A673 (cell line): ENCODE measurements around the gene RAB3C. TPM values are rescaled to one million over a fixed set of nuclear protein-coding genes. Genes with fewer than 3 reads are reported as not detected.

ENCODE experiments used
- BruUV-seq: library from RNA; stranded (reverse); fragments of 400-500 nt; replicated peaks from 2 replicates; lab custom pipeline; 2021; lab: Mats Ljungman, UMichigan
- CTCF ChIA-PET: fragments of 300-600 bp; sonication (Branson Sonifier 250); formaldehyde crosslinking; loops from one replicate; lab custom pipeline; 2022; ENCODE audit warnings: antibody characterized with exemption; lab: Charles Lee
- POLR2A ChIA-PET: fragments of 300-600 bp; sonication (Branson Sonifier 250); formaldehyde crosslinking; loops from one replicate; lab custom pipeline; 2022; ENCODE audit warnings: antibody characterized with exemption; ENCODE audit not compliant: low non-redundant PET; lab: Charles Lee
- DNase-seq: peaks from one replicate; pipeline ENCODE4 v3.0.0-alpha.2; 2015; ENCODE audit warnings: low spot score
- H3K27ac ChIP-seq: fragments of 200-600 bp; sonication (generic); 2 replicates; pipeline ENCODE4 v1.5.1; 2016; ENCODE audit warnings: mixed run types, low read depth, mild to moderate bottlenecking, mixed read lengths, antibody characterized with exemption, low read length; ENCODE audit not compliant: poor library complexity, severe bottlenecking
- H3K27me3 ChIP-seq: fragments of 200-600 bp; sonication (generic); replicated peaks from 2 replicates; pipeline ENCODE4 v1.6.1; 2017; ENCODE audit warnings: mixed run types, low read depth, mild to moderate bottlenecking, mixed read lengths, antibody characterized with exemption, low read length; ENCODE audit not compliant: insufficient read depth, poor library complexity
- H3K36me3 ChIP-seq: fragments of 200-600 bp; sonication (generic); 2 replicates; pipeline ENCODE4 v1.6.1; 2016; ENCODE audit warnings: mixed run types, mild to moderate bottlenecking, mixed read lengths, antibody characterized with exemption, low read length; ENCODE audit not compliant: insufficient read depth, poor library complexity, severe bottlenecking
- H3K4me1 ChIP-seq: fragments of 200-600 bp; sonication (generic); 2 replicates; pipeline ENCODE4 v1.6.1; 2017; ENCODE audit warnings: mixed run types, mild to moderate bottlenecking, mixed read lengths, antibody characterized with exemption, low read length; ENCODE audit not compliant: insufficient read depth, poor library complexity, severe bottlenecking
- H3K4me3 ChIP-seq: fragments of 200-600 bp; sonication (generic); 2 replicates; pipeline ENCODE4 v1.5.1; 2016; ENCODE audit warnings: low read depth, mixed run types, mild to moderate bottlenecking, mixed read lengths, low read length; ENCODE audit not compliant: poor library complexity, severe bottlenecking
- H3K9me3 ChIP-seq: fragments of 200-600 bp; sonication (generic); 2 replicates; pipeline ENCODE4 v1.6.1; 2016; ENCODE audit warnings: mixed run types, low read depth, mild to moderate bottlenecking, mixed read lengths, antibody characterized with exemption, low read length; ENCODE audit not compliant: poor library complexity, severe bottlenecking
- CTCF ChIP-seq: fragments of 300-800, 200-600 bp; sonication (generic); conservative IDR thresholded peaks from 2 replicates; pipeline ENCODE4 v1.5.1; 2017; ENCODE audit warnings: low read depth, mild to moderate bottlenecking, antibody characterized with exemption, low read length, moderate library complexity, mixed read lengths
- EZH2 ChIP-seq: fragments of 200-600 bp; sonication (generic); IDR thresholded peaks from 2 replicates; pipeline ENCODE4 v1.6.1; 2017; ENCODE audit warnings: borderline replicate concordance, low read depth, mild to moderate bottlenecking, mixed read lengths, antibody characterized with exemption, low read length; ENCODE audit not compliant: poor library complexity, severe bottlenecking
- intact Hi-C: fragments of 100-400 bp; cut with micrococcal nuclease; formaldehyde crosslinking; loops from one replicate; pipeline ENCODE4 v1.10.0; 2022; ENCODE audit not compliant: unreplicated experiment
- total RNA-seq: library from RNA; stranded (reverse); gene quantifications from 2 replicates; pipeline ENCODE4 v1.2.3, GENCODE V29; 2021

The RAB3C gene
- total RNA-seq, 1 experiment from 2014 or later = 0.64 TPM

GRCh38 chr5:58904737-58905136 is 321.9 kb downstream of the RAB3C start:
- no TSS peak for BruUV-seq
- no peaks in the 10 kb centered on the region for H3K27me3 ChIP-seq
- H3K4me1 ChIP-seq = no peaks in the 10 kb centered on the region
- ChIA-PET CTCF (no interaction called here), POLR2A (no interaction called here)
- H3K9me3 ChIP-seq = no peaks in the 10 kb centered on the region
- DNase-seq = no peak
- H3K36me3 ChIP-seq = no peaks in the 10 kb centered on the region
- intact Hi-C loops = no loop called here
- H3K27ac ChIP-seq = no peak overlapping the region
- TF ChIP-seq CTCF = no peak
- TF ChIP-seq EZH2 = no peak
- no peak overlapping the region for H3K4me3 ChIP-seq

- Histone ChIP-seq H3K27me3 (no peaks in the 10 kb centered on the region), H3K27ac (no peak overlapping the region), H3K9me3 (no peaks in the 10 kb centered on the region), H3K4me3 (no peak overlapping the region), H3K36me3 (no peaks in the 10 kb centered on the region), H3K4me1 (no peaks in the 10 kb centered on the region)
- no peak for TF ChIP-seq CTCF
- no peak for TF ChIP-seq EZH2
- DNase-seq = no peak
- no TSS peak for BruUV-seq
- CTCF ChIA-PET = no interaction called here
- POLR2A ChIA-PET = no interaction called here
- intact Hi-C loops = no loop called here
These were observed 323.1 kb downstream of the RAB3C start for GRCh38 chr5:58905944-58906343.

Other genes with a start within 250 kb of the RAB3C start
- 4.2 TPM in 2 replicates for gene PLK2, start 123.0 kb upstream of the RAB3C start, total RNA-seq
- gene GAPT, start 91.6 kb upstream of the RAB3C start, total RNA-seq = not detected in 2 replicates